ENCODE measurements around the gene CHD2.

DNA sequence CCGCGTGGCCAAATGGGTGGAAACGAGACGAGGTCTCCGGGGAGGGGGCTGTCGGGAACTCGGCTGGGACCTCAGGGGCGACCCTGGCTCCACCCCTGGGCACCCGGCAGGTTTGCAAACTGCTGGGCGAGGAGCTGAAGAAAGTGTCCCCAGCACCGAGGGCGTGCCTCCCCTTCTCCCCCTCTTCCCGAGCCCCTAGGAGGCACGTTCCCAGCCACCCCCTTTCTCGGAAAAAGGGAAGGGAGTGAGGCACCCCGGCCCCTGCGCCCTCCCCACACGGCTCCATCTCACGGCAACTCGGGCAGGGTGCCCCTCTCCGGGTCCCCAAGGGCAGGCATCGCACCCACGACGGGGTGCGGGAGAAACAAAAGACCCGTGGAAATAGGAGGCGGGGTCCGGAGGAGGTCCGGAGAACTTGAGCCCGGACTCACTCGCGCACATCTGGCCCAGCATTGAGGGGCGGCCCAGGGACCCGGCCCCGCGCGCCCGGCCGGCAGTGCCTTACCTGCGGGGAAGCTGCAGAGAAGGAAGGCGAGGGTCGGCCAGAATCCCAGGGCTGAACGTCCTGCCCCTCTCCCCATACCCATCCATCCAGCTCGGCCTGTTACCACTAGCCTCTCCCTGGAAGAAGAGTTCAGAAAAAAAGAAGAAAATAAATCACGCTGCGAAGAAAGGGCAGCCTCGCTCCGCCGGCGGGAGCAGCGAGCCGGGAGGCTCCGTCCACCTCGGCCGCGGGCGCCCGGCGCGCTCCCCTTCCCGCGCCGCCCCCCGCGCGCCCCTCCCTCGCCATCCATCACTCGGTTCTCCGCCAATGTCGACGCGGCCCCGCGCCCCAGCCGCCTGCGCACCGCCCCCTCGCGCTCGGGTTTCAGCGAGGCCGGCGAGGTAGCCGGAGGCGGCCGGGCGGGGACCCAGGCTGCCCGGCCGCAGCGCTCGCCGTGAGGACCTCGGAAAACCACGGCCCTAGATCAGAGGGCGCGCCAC, 172.6 kb downstream of the CHD2 start:
- TF ChIP-seq, protein P1, sequence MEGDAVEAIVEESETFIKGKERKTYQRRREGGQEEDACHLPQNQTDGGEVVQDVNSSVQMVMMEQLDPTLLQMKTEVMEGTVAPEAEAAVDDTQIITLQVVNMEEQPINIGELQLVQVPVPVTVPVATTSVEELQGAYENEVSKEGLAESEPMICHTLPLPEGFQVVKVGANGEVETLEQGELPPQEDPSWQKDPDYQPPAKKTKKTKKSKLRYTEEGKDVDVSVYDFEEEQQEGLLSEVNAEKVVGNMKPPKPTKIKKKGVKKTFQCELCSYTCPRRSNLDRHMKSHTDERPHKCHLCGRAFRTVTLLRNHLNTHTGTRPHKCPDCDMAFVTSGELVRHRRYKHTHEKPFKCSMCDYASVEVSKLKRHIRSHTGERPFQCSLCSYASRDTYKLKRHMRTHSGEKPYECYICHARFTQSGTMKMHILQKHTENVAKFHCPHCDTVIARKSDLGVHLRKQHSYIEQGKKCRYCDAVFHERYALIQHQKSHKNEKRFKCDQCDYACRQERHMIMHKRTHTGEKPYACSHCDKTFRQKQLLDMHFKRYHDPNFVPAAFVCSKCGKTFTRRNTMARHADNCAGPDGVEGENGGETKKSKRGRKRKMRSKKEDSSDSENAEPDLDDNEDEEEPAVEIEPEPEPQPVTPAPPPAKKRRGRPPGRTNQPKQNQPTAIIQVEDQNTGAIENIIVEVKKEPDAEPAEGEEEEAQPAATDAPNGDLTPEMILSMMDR (IDR thresholded peaks at IDR 0.05) = peak in 3 of 4 experiments; percentile 14 to 45 (median 21)
- TF ChIP-seq EP300 (IDR thresholded peaks at IDR 0.05) (no peak), POLR2A (IDR thresholded peaks at IDR 0.05) (peak; percentile 76 to 86)
